Neural crest cell (in vitro differentiated cells): ENCODE results near the gene BARHL1. TPM values are rescaled to one million over a fixed set of nuclear protein-coding genes. Genes with fewer than 3 reads are reported as not detected.
A peak's percentile ranks its signal among the peaks of the same experiment; 100 is the strongest.

Experiments
- DNase-seq: peaks from one replicate; pipeline ENCODE4 v3.0.0; 2021; ENCODE audit warnings: low read depth, mixed read lengths, low spot score
- H3K27ac Mint-ChIP-seq: one replicate; pipeline ENCODE4 v1.8.0; 2021; ENCODE audit warnings: mild to moderate bottlenecking, mixed read lengths; ENCODE audit not compliant: unreplicated experiment
- H3K27me3 Mint-ChIP-seq: 2 replicates; pipeline ENCODE4 v1.8.0; 2021; ENCODE audit warnings: low read depth, mild to moderate bottlenecking, mixed read lengths
- H3K36me3 Mint-ChIP-seq: 2 replicates; pipeline ENCODE4 v1.8.0; 2021; ENCODE audit warnings: low read depth, mild to moderate bottlenecking, mixed read lengths
- H3K4me1 Mint-ChIP-seq: 2 replicates; pipeline ENCODE4 v1.8.0; 2021; ENCODE audit warnings: mixed read lengths
- H3K4me3 Mint-ChIP-seq: one replicate; pipeline ENCODE4 v1.8.0; 2021; ENCODE audit warnings: mild to moderate bottlenecking, mixed read lengths
- H3K9me3 Mint-ChIP-seq: 2 replicates; pipeline ENCODE4 v1.8.0; 2021; ENCODE audit warnings: mixed read lengths
- CTCF ChIP-seq: fragments of 200-600 bp; sonication (generic); conservative IDR thresholded peaks from 2 replicates; pipeline ENCODE4 v1.5.0; 2021; ENCODE audit warnings: antibody characterized with exemption, mild to moderate bottlenecking
- total RNA-seq: library from RNA; stranded (reverse); gene quantifications from 2 replicates; pipeline ENCODE4 v1.2.1, GENCODE V29; 2021

Gene BARHL1
- total RNA-seq, 1 donor from 2014 or later = not detected

GRCh38 chr9:132551556-132551955, 30.9 kb upstream of the BARHL1 start:
- no peak for TF ChIP-seq CTCF
- peaks cover 3% of the 10 kb centered on the region for H3K27me3 Mint-ChIP-seq
- H3K36me3 Mint-ChIP-seq = no peaks in the 10 kb centered on the region
- H3K4me1 Mint-ChIP-seq = peaks cover 57% of the 10 kb centered on the region
- H3K4me3 Mint-ChIP-seq = no peak overlapping the region
- no peak for DNase-seq
- no peak overlapping the region for H3K27ac Mint-ChIP-seq
- H3K9me3 Mint-ChIP-seq = peaks cover 5% of the 10 kb centered on the region

GRCh38 chr9:132552041-132552440, 30.4 kb upstream of the BARHL1 start:
- no peak for DNase-seq
- no peak for TF ChIP-seq CTCF
- Mint-ChIP-seq H3K36me3 (no peaks in the 10 kb centered on the region), H3K9me3 (peaks cover 5% of the 10 kb centered on the region), H3K27me3 (peaks cover 5% of the 10 kb centered on the region), H3K4me1 (peaks cover 57% of the 10 kb centered on the region), H3K27ac (no peak overlapping the region), H3K4me3 (no peak overlapping the region)

GRCh38 chr9:132554755-132555154, 27.7 kb upstream of the BARHL1 start:
- Mint-ChIP-seq H3K27me3 (peaks cover 5% of the 10 kb centered on the region), H3K27ac (no peak overlapping the region), H3K36me3 (no peaks in the 10 kb centered on the region), H3K9me3 (peaks cover 9% of the 10 kb centered on the region), H3K4me3 (no peak overlapping the region), H3K4me1 (peaks cover 42% of the 10 kb centered on the region)
- TF ChIP-seq CTCF = no peak
- no peak for DNase-seq

- Mint-ChIP-seq H3K9me3 (peaks cover 9% of the 10 kb centered on the region), H3K36me3 (no peaks in the 10 kb centered on the region), H3K4me1 (peaks cover 42% of the 10 kb centered on the region), H3K27me3 (peaks cover 6% of the 10 kb centered on the region), H3K27ac (peak overlapping the region; percentile 79), H3K4me3 (no peak overlapping the region)
- TF ChIP-seq CTCF = no peak
- no peak for DNase-seq
Measured at GRCh38 chr9:132555528-132555927, 26.9 kb upstream of the BARHL1 start.

- H3K4me1 Mint-ChIP-seq = peaks cover 45% of the 10 kb centered on the region
- peak overlapping the region; percentile 79 for H3K27ac Mint-ChIP-seq
- TF ChIP-seq CTCF = no peak
- peaks cover 9% of the 10 kb centered on the region for H3K9me3 Mint-ChIP-seq
- H3K36me3 Mint-ChIP-seq = no peaks in the 10 kb centered on the region
- DNase-seq = no peak
- H3K27me3 Mint-ChIP-seq = peaks cover 9% of the 10 kb centered on the region
- no peak overlapping the region for H3K4me3 Mint-ChIP-seq
Measured at GRCh38 chr9:132556235-132556634, 26.2 kb upstream of the BARHL1 start.

GRCh38 chr9:132556714-132557113, 25.7 kb upstream of the BARHL1 start:
- no peak for DNase-seq
- TF ChIP-seq CTCF = no peak
- Mint-ChIP-seq H3K9me3 (peaks cover 9% of the 10 kb centered on the region), H3K4me1 (peaks cover 50% of the 10 kb centered on the region), H3K27me3 (peaks cover 9% of the 10 kb centered on the region), H3K36me3 (no peaks in the 10 kb centered on the region), H3K4me3 (peak overlapping the region; percentile 54), H3K27ac (peak overlapping the region; percentile 69)
